Esophagus muscularis mucosa (tissue), 4 donors: Measurements from ENCODE around the gene DUSP12.

ENCODE experiments used
- EP300 ChIP-seq: sonication (generic); formaldehyde crosslinking; IDR thresholded peaks from one replicate; pipeline ENCODE4 v1.6.1; 2017; ENCODE audit warnings: antibody characterized with exemption
- POLR2A ChIP-seq: fragments of 450-650 bp; IDR thresholded peaks from one replicate; pipeline ENCODE4 v1.6.1; 2017; ENCODE audit warnings: antibody characterized with exemption, moderate library complexity, mild to moderate bottlenecking, low read depth
- POLR2AphosphoS5 ChIP-seq, 2 donors: sonication (generic); formaldehyde crosslinking; IDR thresholded peaks; one replicate each; pipeline ENCODE4 v1.6.1; 2017; ENCODE audit warnings: antibody characterized with exemption in 2 of 2
- TF ChIP-seq, protein P1 (sequence below), 3 experiments: fragments of 200-600 bp in 2 of 3; fragments of 450-650 bp in 1 of 3; sonication (generic) in 2 of 3; IDR thresholded peaks; one replicate each; pipeline ENCODE4 v1.5.1; 2017 to 2019; ENCODE audit warnings: antibody characterized with exemption in 3 of 3, mild to moderate bottlenecking in 2 of 3, moderate library complexity in 1 of 3

DNA sequence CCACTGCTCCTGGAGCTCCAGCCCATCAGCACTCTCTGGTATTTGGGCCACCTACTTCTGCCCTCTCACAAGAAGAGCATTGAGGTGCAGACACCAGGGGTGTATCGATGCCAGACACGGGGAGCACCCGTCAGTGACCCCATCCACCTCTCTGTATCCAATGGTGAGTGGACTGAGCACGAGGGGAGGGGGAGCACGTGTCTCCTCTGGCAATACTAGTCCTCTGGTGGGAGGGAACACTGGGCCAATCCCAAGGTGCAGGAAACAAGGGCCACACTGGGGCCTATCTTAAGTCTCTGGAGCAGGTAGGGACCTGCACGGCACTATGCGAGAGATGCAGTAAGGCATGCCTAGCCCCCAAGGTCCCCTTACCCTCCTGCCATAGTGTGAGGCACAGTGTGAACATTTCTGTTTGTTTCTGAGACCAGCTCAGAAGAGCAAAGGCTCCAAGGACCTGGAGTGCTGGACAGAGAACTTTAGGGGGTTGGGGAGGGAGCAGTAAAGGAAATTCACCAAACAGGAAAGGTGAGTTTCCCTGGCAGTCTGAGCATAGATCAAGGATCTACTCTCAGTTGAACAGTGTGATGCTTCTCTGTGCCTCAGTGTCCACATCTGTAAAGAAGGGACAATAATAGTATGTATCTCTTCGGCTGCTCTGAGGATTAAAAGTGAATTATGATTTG lies 26.0 kb upstream of the DUSP12 start:
- TF ChIP-seq, protein P1, sequence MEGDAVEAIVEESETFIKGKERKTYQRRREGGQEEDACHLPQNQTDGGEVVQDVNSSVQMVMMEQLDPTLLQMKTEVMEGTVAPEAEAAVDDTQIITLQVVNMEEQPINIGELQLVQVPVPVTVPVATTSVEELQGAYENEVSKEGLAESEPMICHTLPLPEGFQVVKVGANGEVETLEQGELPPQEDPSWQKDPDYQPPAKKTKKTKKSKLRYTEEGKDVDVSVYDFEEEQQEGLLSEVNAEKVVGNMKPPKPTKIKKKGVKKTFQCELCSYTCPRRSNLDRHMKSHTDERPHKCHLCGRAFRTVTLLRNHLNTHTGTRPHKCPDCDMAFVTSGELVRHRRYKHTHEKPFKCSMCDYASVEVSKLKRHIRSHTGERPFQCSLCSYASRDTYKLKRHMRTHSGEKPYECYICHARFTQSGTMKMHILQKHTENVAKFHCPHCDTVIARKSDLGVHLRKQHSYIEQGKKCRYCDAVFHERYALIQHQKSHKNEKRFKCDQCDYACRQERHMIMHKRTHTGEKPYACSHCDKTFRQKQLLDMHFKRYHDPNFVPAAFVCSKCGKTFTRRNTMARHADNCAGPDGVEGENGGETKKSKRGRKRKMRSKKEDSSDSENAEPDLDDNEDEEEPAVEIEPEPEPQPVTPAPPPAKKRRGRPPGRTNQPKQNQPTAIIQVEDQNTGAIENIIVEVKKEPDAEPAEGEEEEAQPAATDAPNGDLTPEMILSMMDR (IDR thresholded peaks at IDR 0.05), result no peak
- no peak for TF ChIP-seq EP300
- no peak for TF ChIP-seq POLR2AphosphoS5 (IDR thresholded peaks at IDR 0.05)
- no peak for TF ChIP-seq POLR2A
